Esophagus squamous epithelium (tissue), 5 donors: ENCODE data around the gene LDLR. TPM values are rescaled to one million over a fixed set of nuclear protein-coding genes. Genes with fewer than 3 reads are reported as not detected.

Experiments used
- DNase-seq: peaks from one replicate; lab custom pipeline; 2025; lab: John Stamatoyannopoulos, UW
- H3K27ac ChIP-seq, 4 donors: fragments of 200-600 bp; sonication (generic); one replicate each; pipeline ENCODE4 v1.5.1; 2016 to 2019; ENCODE audit warnings: mild to moderate bottlenecking in 1 of 4
- H3K27me3 ChIP-seq, 4 donors: fragments of 200-600 bp; sonication (generic); 1 replicate in 3 of 4; 2 replicates in 1 of 4; pipeline versions ENCODE4 v1.5.1 to v1.6.0; 2017 to 2021; ENCODE audit warnings: antibody characterized with exemption in 1 of 4
- H3K36me3 ChIP-seq, 3 donors: fragments of 200-600 bp; sonication (generic); one replicate each; pipeline ENCODE4 v1.5.1; 2016 to 2019
- H3K4me1 ChIP-seq, 3 donors: fragments of 200-600 bp; sonication (generic); one replicate each; pipeline ENCODE4 v1.5.1; 2017 to 2019
- H3K4me3 ChIP-seq, 4 donors: fragments of 200-600 bp; sonication (generic); 1 replicate in 3 of 4; 2 replicates in 1 of 4; pipeline ENCODE4 v1.5.1; 2016 to 2019; ENCODE audit warnings: mild to moderate bottlenecking in 2 of 4, moderate library complexity in 1 of 4
- H3K9me3 ChIP-seq, 3 donors: fragments of 200-600 bp; sonication (generic); one replicate each; pipeline ENCODE4 v1.5.1; 2016 to 2019
- CTCF ChIP-seq, 6 experiments: fragments of 450-650 bp in 4 of 6; fragments of 200-600 bp in 2 of 6; sonication (generic) in 2 of 6; IDR thresholded peaks; one replicate each; pipeline ENCODE4 v1.5.1; 2016 to 2019; ENCODE audit warnings: antibody characterized with exemption in 6 of 6, mild to moderate bottlenecking in 4 of 6, moderate library complexity in 4 of 6
- POLR2A ChIP-seq, 4 donors: fragments of 450-650 bp; IDR thresholded peaks; one replicate each; pipeline ENCODE4 v1.6.1; 2017; ENCODE audit warnings: antibody characterized with exemption in 4 of 4, mild to moderate bottlenecking in 4 of 4, moderate library complexity in 3 of 4
- WGBS, 2 donors: methylation state at CpG; one replicate each; pipeline ENCODE4 v1.1.5; 2018; 5-methylcytosine and 5-hydroxymethylcytosine counted together
- intact Hi-C: fragments of 100-400 bp; cut with DNase I; formaldehyde crosslinking; loops from one replicate; pipeline ENCODE4 v1.15.0; 2022
- total RNA-seq, 4 donors: library from RNA; depleted of rRNA; stranded (reverse); fragments of >200 nt; gene quantifications; one replicate each; pipeline ENCODE4 v1.1.0, GENCODE V29; 2016
- donor health status: DM: yes; HTN: yes; CAD: no.

Gene LDLR
- total RNA-seq, 4 donors from 2014 or later = 58.9 to 207 (median 149) TPM

DNA sequence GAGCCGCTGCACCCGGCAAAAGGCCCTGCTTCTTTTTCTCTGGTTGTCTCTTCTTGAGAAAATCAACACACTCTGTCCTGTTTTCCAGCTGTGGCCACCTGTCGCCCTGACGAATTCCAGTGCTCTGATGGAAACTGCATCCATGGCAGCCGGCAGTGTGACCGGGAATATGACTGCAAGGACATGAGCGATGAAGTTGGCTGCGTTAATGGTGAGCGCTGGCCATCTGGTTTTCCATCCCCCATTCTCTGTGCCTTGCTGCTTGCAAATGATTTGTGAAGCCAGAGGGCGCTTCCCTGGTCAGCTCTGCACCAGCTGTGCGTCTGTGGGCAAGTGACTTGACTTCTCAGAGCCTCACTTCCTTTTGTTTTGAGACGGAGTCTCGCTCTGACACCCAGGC lies 17.2 kb downstream of the LDLR start:
- TF ChIP-seq POLR2A (IDR thresholded peaks at IDR 0.05) = no peak
- TF ChIP-seq CTCF (IDR thresholded peaks at IDR 0.05) = no peak
- 84 to 96% methylated on average over 6 to 10 of the region's 13 CpGs for WGBS, 2 donors
- H3K27ac ChIP-seq = peak overlapping the region in 1 of 4 donors; percentile 30
- H3K27me3 ChIP-seq = no peaks in the 10 kb centered on the region
- peaks cover 74 to 100% (median 81%) of the 10 kb centered on the region in 3 donors for H3K36me3 ChIP-seq
- DNase-seq = no peak
- H3K4me3 ChIP-seq = no peak overlapping the region
- intact Hi-C loops = no loop called here
- H3K4me1 ChIP-seq = no peaks in the 10 kb centered on the region
- H3K9me3 ChIP-seq = no peaks in the 10 kb centered on the region

GRCh38 chr19:11108746-11109145 lies 19.5 kb downstream of the LDLR start:
- no peak overlapping the region for H3K27ac ChIP-seq
- peaks cover 77 to 100% (median 83%) of the 10 kb centered on the region in 3 donors for H3K36me3 ChIP-seq
- intact Hi-C loops = no loop called here

GRCh38 chr19:11111117-11111770 lies 22.0 kb downstream of the LDLR start:
- peaks cover 69 to 100% (median 93%) of the 10 kb centered on the region in 3 donors for H3K36me3 ChIP-seq
- DNase-seq = no peak
- no peaks in the 10 kb centered on the region for H3K9me3 ChIP-seq
- intact Hi-C loops = no loop called here
- no peak overlapping the region for H3K4me3 ChIP-seq
- no peak overlapping the region for H3K27ac ChIP-seq
- no peaks in the 10 kb centered on the region for H3K27me3 ChIP-seq
- TF ChIP-seq CTCF (IDR thresholded peaks at IDR 0.05) (no peak), POLR2A (IDR thresholded peaks at IDR 0.05) (no peak)
- no peaks in the 10 kb centered on the region for H3K4me1 ChIP-seq
- WGBS, 2 donors = 76 to 90% methylated on average over 5 to 14 of the region's 15 CpGs

More at GRCh38 chr19:11108746-11109145, 19.5 kb downstream of the LDLR start:
- Histone ChIP-seq H3K4me3 (no peak overlapping the region), H3K9me3 (no peaks in the 10 kb centered on the region), H3K27me3 (no peaks in the 10 kb centered on the region), H3K4me1 (no peaks in the 10 kb centered on the region)
- TF ChIP-seq CTCF (IDR thresholded peaks at IDR 0.05) = no peak
- WGBS, 2 donors = 84 to 90% methylated on average over 6 of the region's 6 CpGs
- no peak for DNase-seq

- TF ChIP-seq POLR2A (IDR thresholded peaks at IDR 0.05) = no peak
- TF ChIP-seq CTCF (IDR thresholded peaks at IDR 0.05) = no peak
- peaks cover 64 to 100% (median 94%) of the 10 kb centered on the region in 3 donors for H3K36me3 ChIP-seq
- H3K27me3 ChIP-seq = no peaks in the 10 kb centered on the region
- no peaks in the 10 kb centered on the region for H3K9me3 ChIP-seq
- WGBS, 2 donors = 66 to 82% methylated on average over 3 to 6 of the region's 8 CpGs
- no peak for DNase-seq
- no peaks in the 10 kb centered on the region for H3K4me1 ChIP-seq
- H3K4me3 ChIP-seq = no peak overlapping the region
- H3K27ac ChIP-seq = no peak overlapping the region
- intact Hi-C loops = no loop called here
Observed at GRCh38 chr19:11111771-11112144, 22.5 kb downstream of the LDLR start.

DNA sequence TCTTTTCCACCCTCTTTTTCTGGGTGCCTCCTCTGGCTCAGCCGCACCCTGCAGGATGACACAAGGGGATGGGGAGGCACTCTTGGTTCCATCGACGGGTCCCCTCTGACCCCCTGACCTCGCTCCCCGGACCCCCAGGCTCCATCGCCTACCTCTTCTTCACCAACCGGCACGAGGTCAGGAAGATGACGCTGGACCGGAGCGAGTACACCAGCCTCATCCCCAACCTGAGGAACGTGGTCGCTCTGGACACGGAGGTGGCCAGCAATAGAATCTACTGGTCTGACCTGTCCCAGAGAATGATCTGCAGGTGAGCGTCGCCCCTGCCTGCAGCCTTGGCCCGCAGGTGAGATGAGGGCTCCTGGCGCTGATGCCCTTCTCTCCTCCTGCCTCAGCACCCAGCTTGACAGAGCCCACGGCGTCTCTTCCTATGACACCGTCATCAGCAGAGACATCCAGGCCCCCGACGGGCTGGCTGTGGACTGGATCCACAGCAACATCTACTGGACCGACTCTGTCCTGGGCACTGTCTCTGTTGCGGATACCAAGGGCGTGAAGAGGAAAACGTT lies 24.0 kb downstream of the LDLR start:
- Histone ChIP-seq H3K27ac (no peak overlapping the region), H3K27me3 (no peaks in the 10 kb centered on the region), H3K36me3 (peaks cover 55 to 100% (median 96%) of the 10 kb centered on the region in 3 donors), H3K4me3 (no peak overlapping the region), H3K4me1 (no peaks in the 10 kb centered on the region), H3K9me3 (no peaks in the 10 kb centered on the region)
- DNase-seq = no peak
- whole genome bisulfite sequencing, 2 donors = 100% methylated on average over 1 to 2 of the region's 27 CpGs
- intact Hi-C loops = no loop called here
- TF ChIP-seq POLR2A (IDR thresholded peaks at IDR 0.05) = no peak
- TF ChIP-seq CTCF (IDR thresholded peaks at IDR 0.05) = no peak
